HuH-7.5 (cell line): ENCODE data around the gene KDM2A.

ENCODE experiments used
- DNase-seq: peaks from one replicate; pipeline ENCODE4 v3.0.0; 2011; ENCODE audit warnings: low spot score

The KDM2A gene

GRCh38 chr11:67237574-67237973, 118.5 kb downstream of the KDM2A start:
- DNase-seq, result no peak

GRCh38 chr11:67238894-67239782, 120.1 kb downstream of the KDM2A start:
- no peak for DNase-seq

- DNase-seq, result peak; percentile 100
These were observed 120.9 kb downstream of the KDM2A start for GRCh38 chr11:67239783-67240575.

GRCh38 chr11:67240576-67241389, 121.7 kb downstream of the KDM2A start:
- DNase-seq, result peak; percentile 81

- DNase-seq, result no peak
These were observed 123.5 kb downstream of the KDM2A start for GRCh38 chr11:67242548-67242947.

GRCh38 chr11:67243051-67243450, 124.0 kb downstream of the KDM2A start:
- no peak for DNase-seq

- no peak for DNase-seq
These were observed 126.0 kb downstream of the KDM2A start for GRCh38 chr11:67245046-67245445.

- DNase-seq, result no peak
These were observed 129.0 kb downstream of the KDM2A start for GRCh38 chr11:67247946-67248550.

- peak; percentile 71 for DNase-seq
These were observed 129.6 kb downstream of the KDM2A start for GRCh38 chr11:67248653-67249052.

- DNase-seq, result no peak
These were observed 131.3 kb downstream of the KDM2A start for GRCh38 chr11:67250059-67251043.

GRCh38 chr11:67251841-67252240, 132.8 kb downstream of the KDM2A start:
- DNase-seq, result no peak

GRCh38 chr11:67252831-67253239, 133.8 kb downstream of the KDM2A start:
- DNase-seq, result peak; percentile 73

GRCh38 chr11:67253872-67254624, 135.0 kb downstream of the KDM2A start:
- DNase-seq, result no peak

GRCh38 chr11:67254798-67255197, 135.7 kb downstream of the KDM2A start:
- DNase-seq, result no peak

GRCh38 chr11:67255353-67255752, 136.3 kb downstream of the KDM2A start:
- DNase-seq, result no peak

- no peak for DNase-seq
These were observed 136.8 kb downstream of the KDM2A start for GRCh38 chr11:67255864-67256263.

GRCh38 chr11:67256477-67257135, 137.5 kb downstream of the KDM2A start:
- DNase-seq, result no peak

- peak; percentile 79 for DNase-seq
These were observed 141.3 kb downstream of the KDM2A start for GRCh38 chr11:67260406-67260805.
